ENCODE results near the gene MLYCD. TPM values are rescaled to one million over a fixed set of nuclear protein-coding genes. Genes with fewer than 3 reads are reported as not detected.

MLYCD gene
- total RNA-seq, 4 donors from 2014 or later = 10.8 to 20.2 (median 13.7) TPM

DNA sequence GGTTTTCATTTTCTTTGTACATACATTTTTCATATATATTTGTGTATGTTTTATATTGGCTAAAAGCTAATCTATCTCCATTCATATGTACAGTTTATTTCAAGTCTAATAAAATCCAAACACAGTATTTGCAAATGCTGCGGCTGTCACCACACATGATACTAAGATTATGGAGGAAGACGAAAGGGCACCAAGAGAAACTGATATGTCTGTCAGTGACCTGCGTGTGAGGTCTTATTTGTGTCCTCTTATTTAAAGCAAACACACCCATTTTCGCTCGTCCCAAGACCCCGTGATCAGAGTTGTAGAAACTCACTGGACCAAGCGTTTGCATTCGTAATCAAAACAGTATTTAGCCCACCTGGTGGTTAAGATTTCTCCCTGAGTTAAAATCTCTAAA is 8.2 kb downstream of the MLYCD start:
- no peaks in the 10 kb centered on the region for H3K27me3 ChIP-seq
- H3K4me3 ChIP-seq = no peak overlapping the region
- H3K27ac ChIP-seq = no peak overlapping the region
- in situ Hi-C loops (cut with MboI; ENCODE audit: low pct_ligation_motif_present in 1 of 4, low pct_unique_long_range_greater_than_20kb in 1 of 4, low sequenced_read_pairs in 3 of 4) (no loop called here), intact Hi-C loops (cut with DNase I; ENCODE audit: low total_unique reads) (no loop called here)
- 92 to 96% methylated on average over 8 of the region's 8 CpGs for WGBS, 2 donors (ENCODE audit: low coverage in 1 of 2)
- peaks cover 0 to 22% (median 8%) of the 10 kb centered on the region in 4 donors for H3K36me3 ChIP-seq
- no peaks in the 10 kb centered on the region for H3K9me3 ChIP-seq
- TF ChIP-seq POLR2AphosphoS5 (IDR thresholded peaks at IDR 0.05) (no peak), EP300 (IDR thresholded peaks at IDR 0.05; ENCODE audit: low read depth) (no peak), POLR2A (IDR thresholded peaks at IDR 0.05) (no peak)
- TF ChIP-seq, protein P1, sequence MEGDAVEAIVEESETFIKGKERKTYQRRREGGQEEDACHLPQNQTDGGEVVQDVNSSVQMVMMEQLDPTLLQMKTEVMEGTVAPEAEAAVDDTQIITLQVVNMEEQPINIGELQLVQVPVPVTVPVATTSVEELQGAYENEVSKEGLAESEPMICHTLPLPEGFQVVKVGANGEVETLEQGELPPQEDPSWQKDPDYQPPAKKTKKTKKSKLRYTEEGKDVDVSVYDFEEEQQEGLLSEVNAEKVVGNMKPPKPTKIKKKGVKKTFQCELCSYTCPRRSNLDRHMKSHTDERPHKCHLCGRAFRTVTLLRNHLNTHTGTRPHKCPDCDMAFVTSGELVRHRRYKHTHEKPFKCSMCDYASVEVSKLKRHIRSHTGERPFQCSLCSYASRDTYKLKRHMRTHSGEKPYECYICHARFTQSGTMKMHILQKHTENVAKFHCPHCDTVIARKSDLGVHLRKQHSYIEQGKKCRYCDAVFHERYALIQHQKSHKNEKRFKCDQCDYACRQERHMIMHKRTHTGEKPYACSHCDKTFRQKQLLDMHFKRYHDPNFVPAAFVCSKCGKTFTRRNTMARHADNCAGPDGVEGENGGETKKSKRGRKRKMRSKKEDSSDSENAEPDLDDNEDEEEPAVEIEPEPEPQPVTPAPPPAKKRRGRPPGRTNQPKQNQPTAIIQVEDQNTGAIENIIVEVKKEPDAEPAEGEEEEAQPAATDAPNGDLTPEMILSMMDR (IDR thresholded peaks at IDR 0.05) = no peak
- DNase-seq = no peak
- H3K4me1 ChIP-seq = peaks cover 0 to 4% (median 0%) of the 10 kb centered on the region in 4 donors

DNA sequence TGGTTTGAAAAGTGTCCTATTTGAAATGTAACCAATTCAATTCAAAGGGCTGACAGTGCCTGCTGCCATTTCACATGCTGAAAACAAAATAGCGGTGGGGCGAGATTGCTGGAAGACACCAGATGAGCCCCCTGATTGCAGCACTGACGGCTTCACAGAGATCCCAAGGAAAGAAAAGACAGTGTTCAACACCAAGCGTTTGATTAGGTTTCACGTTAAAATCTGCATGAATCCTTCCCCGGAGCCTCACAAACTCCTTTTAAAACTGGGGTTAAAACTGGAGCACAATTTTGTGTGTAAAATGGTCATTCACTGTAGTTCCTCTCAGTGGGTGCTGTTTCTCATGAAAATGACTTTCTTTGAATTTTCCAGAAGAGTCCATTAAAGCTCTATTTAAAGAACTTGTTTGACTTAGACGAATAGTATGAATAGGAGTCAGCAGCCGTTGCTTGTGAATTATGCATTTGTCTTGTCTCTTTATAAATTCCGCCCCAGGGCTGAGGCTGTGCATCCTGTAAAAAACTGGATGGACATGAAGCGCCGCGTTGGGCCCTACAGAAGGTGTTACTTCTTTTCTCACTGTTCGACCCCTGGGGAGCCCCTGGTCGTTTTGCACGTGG is 8.8 kb downstream of the MLYCD start:
- peaks cover 0 to 27% (median 11%) of the 10 kb centered on the region in 4 donors for H3K36me3 ChIP-seq
- DNase-seq = no peak
- 86 to 91% methylated on average over 10 to 15 of the region's 15 CpGs for WGBS, 2 donors (ENCODE audit: low coverage in 1 of 2)
- no peaks in the 10 kb centered on the region for H3K27me3 ChIP-seq
- in situ Hi-C loops (cut with MboI; ENCODE audit: low pct_ligation_motif_present in 1 of 4, low pct_unique_long_range_greater_than_20kb in 1 of 4, low sequenced_read_pairs in 3 of 4) = no loop called here
- H3K27ac ChIP-seq = no peak overlapping the region
- TF ChIP-seq EP300 (IDR thresholded peaks at IDR 0.05; ENCODE audit: low read depth) = no peak
- no peak for TF ChIP-seq POLR2AphosphoS5 (IDR thresholded peaks at IDR 0.05)
- no peak for TF ChIP-seq POLR2A (IDR thresholded peaks at IDR 0.05)
- TF ChIP-seq, protein P1 (IDR thresholded peaks at IDR 0.05) = no peak
- intact Hi-C loops (cut with DNase I; ENCODE audit: low total_unique reads) = no loop called here
- H3K4me1 ChIP-seq = peaks cover 0 to 4% (median 0%) of the 10 kb centered on the region in 4 donors
- H3K9me3 ChIP-seq = no peaks in the 10 kb centered on the region
- H3K4me3 ChIP-seq = no peak overlapping the region

DNA sequence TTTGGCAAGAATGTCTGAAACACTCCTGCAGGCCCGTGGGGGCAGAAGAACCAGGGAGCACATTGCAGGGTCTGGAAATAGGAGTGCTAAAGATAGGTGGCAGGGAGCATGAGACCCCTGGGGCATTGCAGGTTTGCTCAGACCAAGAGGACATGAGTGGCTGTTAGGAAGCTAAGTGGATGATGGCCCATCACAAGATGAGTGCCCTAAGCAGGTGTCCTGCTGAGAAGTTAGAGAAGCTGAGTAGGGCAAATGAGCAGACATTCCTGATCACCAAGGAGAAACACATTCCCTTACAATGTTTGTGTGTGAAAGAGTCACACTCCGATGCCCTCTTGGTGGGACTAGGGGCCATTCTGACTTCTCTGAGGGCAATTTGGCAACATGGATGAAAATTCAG is 9.9 kb downstream of the MLYCD start:
- DNase-seq = no peak
- in situ Hi-C loops (cut with MboI; ENCODE audit: low pct_ligation_motif_present in 1 of 4, low pct_unique_long_range_greater_than_20kb in 1 of 4, low sequenced_read_pairs in 3 of 4) = no loop called here
- H3K27me3 ChIP-seq = no peaks in the 10 kb centered on the region
- TF ChIP-seq, protein P1 (IDR thresholded peaks at IDR 0.05) = no peak
- TF ChIP-seq POLR2A (IDR thresholded peaks at IDR 0.05) = no peak
- TF ChIP-seq EP300 (IDR thresholded peaks at IDR 0.05; ENCODE audit: low read depth) = no peak
- no peak for TF ChIP-seq POLR2AphosphoS5 (IDR thresholded peaks at IDR 0.05)
- no peaks in the 10 kb centered on the region for H3K9me3 ChIP-seq
- H3K36me3 ChIP-seq = peaks cover 0 to 32% (median 13%) of the 10 kb centered on the region in 4 donors
- H3K4me3 ChIP-seq = no peak overlapping the region
- no peaks in the 10 kb centered on the region for H3K4me1 ChIP-seq
- WGBS, 2 donors (ENCODE audit: low coverage in 1 of 2) = 83 to 86% methylated on average over 1 to 2 of the region's 2 CpGs
- H3K27ac ChIP-seq = no peak overlapping the region
- intact Hi-C loops (cut with DNase I; ENCODE audit: low total_unique reads) = no loop called here

DNA sequence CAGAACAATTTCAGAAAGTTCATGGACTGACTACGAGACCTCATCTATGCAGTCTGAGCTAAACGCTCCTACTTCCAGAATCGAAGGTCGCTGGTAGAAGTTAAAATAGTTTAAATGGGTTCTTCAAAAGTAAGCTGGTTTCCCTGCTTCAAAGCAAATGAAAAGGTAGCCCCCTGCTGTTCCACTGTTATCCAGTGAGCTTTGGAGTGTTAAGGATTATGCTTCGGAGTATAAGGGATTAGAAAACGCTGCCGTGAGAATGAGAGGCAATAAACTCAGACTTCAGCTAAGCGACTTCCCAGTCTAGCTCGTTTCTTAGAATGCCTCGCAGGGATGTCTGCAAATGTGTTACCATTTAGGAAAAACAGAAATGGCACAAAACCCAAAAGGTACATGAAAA is 12.4 kb downstream of the MLYCD start:
- 89 to 92% methylated on average over 3 to 10 of the region's 10 CpGs for WGBS, 2 donors (ENCODE audit: low coverage in 1 of 2)
- intact Hi-C loops (cut with DNase I; ENCODE audit: low total_unique reads) (no loop called here), in situ Hi-C loops (cut with MboI; ENCODE audit: low pct_ligation_motif_present in 1 of 4, low pct_unique_long_range_greater_than_20kb in 1 of 4, low sequenced_read_pairs in 3 of 4) (no loop called here)
- Histone ChIP-seq H3K4me1 (no peaks in the 10 kb centered on the region), H3K27ac (no peak overlapping the region), H3K36me3 (peaks cover 0 to 39% (median 18%) of the 10 kb centered on the region in 4 donors), H3K27me3 (no peaks in the 10 kb centered on the region), H3K4me3 (no peak overlapping the region), H3K9me3 (no peaks in the 10 kb centered on the region)
- no peak for DNase-seq
- TF ChIP-seq EP300 (IDR thresholded peaks at IDR 0.05; ENCODE audit: low read depth) = no peak
- TF ChIP-seq POLR2AphosphoS5 (IDR thresholded peaks at IDR 0.05) = no peak
- no peak for TF ChIP-seq POLR2A (IDR thresholded peaks at IDR 0.05)
- TF ChIP-seq, protein P1 (IDR thresholded peaks at IDR 0.05) = no peak
